ENCODE measurements around the gene FOXB2.

Gene FOXB2

GRCh38 chr9:77063645-77064285 lies 44.3 kb downstream of the FOXB2 start:
- no peak for TF ChIP-seq CTCF (IDR thresholded peaks at IDR 0.05; ENCODE audit: low read depth, low read length, missing control alignments)
- H3K4me3 ChIP-seq (ENCODE audit: low read depth, low read length): no peak overlapping the region
- no peaks in the 10 kb centered on the region for H3K27me3 ChIP-seq (replicated peaks)
- H3K36me3 ChIP-seq (replicated peaks): no peaks in the 10 kb centered on the region
- in situ Hi-C loops (cut with HindIII; ENCODE audit: low pct_ligation_motif_present, low sequenced_read_pairs): no loop called here
- DNase-seq: peak; percentile 87
- H3K27ac ChIP-seq: no peak overlapping the region

DNA sequence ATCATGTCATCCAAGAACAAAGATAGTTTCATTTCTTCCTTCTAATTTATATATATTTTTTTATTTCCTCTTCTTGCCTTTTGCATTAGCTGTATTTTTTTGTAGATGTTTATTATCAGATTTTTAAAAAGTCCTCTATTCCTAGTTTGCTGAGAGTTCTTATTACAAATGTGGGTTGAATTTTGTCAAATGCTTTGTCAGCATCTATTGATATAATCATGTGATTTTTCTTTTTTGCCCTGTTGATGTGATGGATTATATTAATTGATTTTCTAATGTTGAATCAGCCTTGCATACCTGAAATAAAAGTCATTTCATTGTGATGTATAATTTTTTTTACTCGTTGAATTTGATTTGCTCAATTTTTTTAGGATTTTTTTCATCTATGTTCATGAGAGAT lies 46.9 kb downstream of the FOXB2 start:
- no peak overlapping the region for H3K27ac ChIP-seq
- no peak for TF ChIP-seq CTCF (IDR thresholded peaks at IDR 0.05; ENCODE audit: low read depth, low read length, missing control alignments)
- H3K4me3 ChIP-seq (ENCODE audit: low read depth, low read length): no peak overlapping the region
- no peak for DNase-seq
- no peaks in the 10 kb centered on the region for H3K27me3 ChIP-seq (replicated peaks)
- in situ Hi-C loops (cut with HindIII; ENCODE audit: low pct_ligation_motif_present, low sequenced_read_pairs): no loop called here
- no peaks in the 10 kb centered on the region for H3K36me3 ChIP-seq (replicated peaks)

Data from brain microvascular endothelial cell (primary cell).